ENCODE data around the gene EIF5B. TPM values are rescaled to one million over a fixed set of nuclear protein-coding genes. Genes with fewer than 3 reads are reported as not detected.
"Not testable (repeated sequence)": the region's sequence is repeated elsewhere in the genome, so short reads cannot be mapped to it uniquely, and the experiment has no call there.

The EIF5B gene
- total RNA-seq, 2 experiments from 2014 or later: 40.3 to 40.9 TPM

DNA sequence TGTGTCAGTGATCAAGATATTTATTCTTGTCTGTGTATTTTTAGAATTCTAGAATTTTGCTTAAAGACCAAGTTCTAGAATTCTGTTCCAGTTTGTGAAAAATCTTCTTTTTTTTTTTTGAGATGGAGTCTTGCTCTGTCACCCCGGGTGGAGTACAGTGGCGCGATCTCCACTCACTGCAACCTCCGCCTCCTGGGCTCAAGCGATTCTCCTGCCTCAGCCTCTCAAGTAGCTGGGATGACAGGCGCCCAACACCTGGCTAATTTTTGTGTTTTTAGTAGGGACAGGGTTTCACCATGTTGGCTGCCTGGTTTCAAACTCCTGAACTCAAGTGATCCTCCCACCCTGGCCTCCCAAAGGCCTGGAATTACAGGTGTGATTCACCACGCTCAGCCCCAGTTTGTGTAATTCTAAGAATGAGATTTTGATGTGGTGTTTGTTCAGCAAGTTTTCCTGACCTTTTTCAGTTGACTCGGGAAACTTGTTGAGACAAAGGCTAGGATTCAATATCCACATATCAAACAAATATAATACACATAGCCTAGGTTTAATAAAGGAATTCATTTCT, 3.6 kb downstream of the EIF5B start:
- H3K4me3 Mint-ChIP-seq: no peak overlapping the region
- H3K4me1 Mint-ChIP-seq: peaks cover 25% of the 10 kb centered on the region
- no peak overlapping the region for H3K27ac Mint-ChIP-seq
- H3K27me3 Mint-ChIP-seq: no peaks in the 10 kb centered on the region
- DNase-seq (no peak), ATAC-seq (ENCODE audit: low read depth) (no peak)
- POLR2A ChIA-PET: no interaction called here
- H3K9me3 Mint-ChIP-seq: no peaks in the 10 kb centered on the region
- peaks cover 1% of the 10 kb centered on the region for H3K36me3 Mint-ChIP-seq

DNA sequence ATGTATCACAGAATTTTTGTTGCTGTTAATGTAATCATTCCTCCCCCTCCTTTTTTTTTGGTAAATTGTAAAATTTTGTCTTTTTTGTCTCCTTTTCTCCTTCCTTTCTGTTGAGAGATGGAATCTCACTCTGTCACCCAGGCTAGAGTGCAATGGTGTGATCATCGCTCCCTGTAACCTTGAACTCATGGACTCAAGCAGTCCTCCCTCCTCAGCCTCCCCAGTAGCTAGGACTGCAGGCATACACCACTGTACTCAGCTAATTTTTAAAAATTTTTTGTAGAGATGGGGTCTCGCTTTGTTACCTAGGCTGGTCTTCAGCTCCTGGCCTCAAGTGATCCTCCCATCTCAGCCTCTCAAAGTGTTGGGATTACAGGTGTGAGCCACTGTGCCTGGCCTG, 5.3 kb downstream of the EIF5B start:
- H3K9me3 Mint-ChIP-seq: no peaks in the 10 kb centered on the region
- no peak for ATAC-seq (ENCODE audit: low read depth)
- H3K4me3 Mint-ChIP-seq: no peak overlapping the region
- H3K27me3 Mint-ChIP-seq: no peaks in the 10 kb centered on the region
- peaks cover 1% of the 10 kb centered on the region for H3K36me3 Mint-ChIP-seq
- no peak for DNase-seq
- POLR2A ChIA-PET: no interaction called here
- peaks cover 29% of the 10 kb centered on the region for H3K4me1 Mint-ChIP-seq
- no peak overlapping the region for H3K27ac Mint-ChIP-seq

DNA sequence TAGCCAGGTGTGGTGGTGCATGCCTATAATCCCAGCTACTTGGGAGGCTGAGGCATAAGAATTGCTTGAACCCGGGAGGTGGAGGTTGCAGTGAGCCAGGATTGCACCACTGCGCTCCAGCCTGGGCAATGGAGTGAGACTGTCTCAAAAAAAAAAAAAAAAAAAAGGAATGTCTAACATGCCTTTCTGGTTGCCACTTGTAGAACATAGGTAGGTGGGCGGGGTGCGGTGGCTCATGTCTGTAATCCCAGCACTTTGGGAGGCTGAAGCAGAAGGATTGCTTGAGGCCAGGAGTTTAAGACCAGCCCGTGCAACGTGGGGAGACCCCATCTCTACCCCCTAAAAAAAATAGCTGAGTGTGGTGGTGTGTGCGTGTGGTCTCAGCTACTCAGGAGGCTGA, 8.3 kb downstream of the EIF5B start:
- ATAC-seq (ENCODE audit: low read depth); POLR2A ChIA-PET; DNase-seq; H3K4me3 Mint-ChIP-seq; H3K27me3 Mint-ChIP-seq; H3K36me3 Mint-ChIP-seq; H3K27ac Mint-ChIP-seq; H3K9me3 Mint-ChIP-seq: not testable (repeated sequence)
- H3K4me1 Mint-ChIP-seq: peaks cover 33% of the 10 kb centered on the region

DNA sequence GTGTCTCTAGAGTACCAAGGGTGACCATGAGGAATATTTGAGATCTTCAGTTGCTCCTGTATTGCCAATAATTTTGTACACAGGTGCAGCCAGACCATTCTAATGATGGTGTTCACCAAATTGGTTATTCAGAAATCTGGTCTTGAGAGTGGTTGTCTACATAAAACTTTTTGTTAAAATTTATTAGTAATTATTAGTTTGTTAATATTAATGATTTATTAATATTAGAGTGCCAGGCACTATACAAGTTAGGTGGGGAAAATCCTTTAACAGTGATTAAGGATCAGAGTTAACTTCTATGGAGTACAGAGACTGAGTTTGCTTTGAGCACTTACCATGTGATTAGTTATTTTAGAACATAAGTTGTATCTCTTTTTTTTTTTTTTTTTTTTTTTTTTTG, 9.0 kb downstream of the EIF5B start:
- POLR2A ChIA-PET: interaction anchor here (0.6 kb wide), 1 partner anchor 10 kb away, joined by 4 read pairs; the partner anchor contains the start of gene TXNDC9
- Mint-ChIP-seq H3K36me3 (peaks cover 1% of the 10 kb centered on the region), H3K4me1 (peaks cover 34% of the 10 kb centered on the region), H3K27ac (no peak overlapping the region), H3K4me3 (no peak overlapping the region), H3K27me3 (no peaks in the 10 kb centered on the region), H3K9me3 (no peaks in the 10 kb centered on the region)
- ATAC-seq (ENCODE audit: low read depth) (no peak), DNase-seq (no peak)

DNA sequence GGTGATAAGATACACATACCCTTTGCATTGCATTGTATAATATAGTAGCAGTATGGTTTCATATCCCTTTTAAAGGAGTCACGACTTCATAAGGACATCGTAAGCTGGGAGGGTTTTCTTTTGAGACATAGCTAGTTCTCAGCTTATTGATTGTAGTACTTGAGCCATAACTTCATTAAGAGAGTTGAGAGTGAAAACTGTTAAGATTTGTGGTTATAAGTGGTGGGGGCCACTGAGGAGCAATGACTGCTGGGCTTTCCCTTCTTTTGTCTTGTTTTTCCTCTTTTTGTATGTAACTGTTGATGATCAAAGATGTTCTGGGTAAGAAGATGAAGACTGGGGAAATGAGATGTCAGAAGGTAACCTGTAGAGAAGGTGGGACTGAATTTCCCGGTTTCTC, 11.0 kb downstream of the EIF5B start:
- H3K27me3 Mint-ChIP-seq: no peaks in the 10 kb centered on the region
- peak; percentile 14 for ATAC-seq (ENCODE audit: low read depth)
- DNase-seq: no peak
- H3K27ac Mint-ChIP-seq: no peak overlapping the region
- H3K4me1 Mint-ChIP-seq: peaks cover 30% of the 10 kb centered on the region
- no peaks in the 10 kb centered on the region for H3K9me3 Mint-ChIP-seq
- POLR2A ChIA-PET: no interaction called here
- H3K36me3 Mint-ChIP-seq: peaks cover 5% of the 10 kb centered on the region
- no peak overlapping the region for H3K4me3 Mint-ChIP-seq

DNA sequence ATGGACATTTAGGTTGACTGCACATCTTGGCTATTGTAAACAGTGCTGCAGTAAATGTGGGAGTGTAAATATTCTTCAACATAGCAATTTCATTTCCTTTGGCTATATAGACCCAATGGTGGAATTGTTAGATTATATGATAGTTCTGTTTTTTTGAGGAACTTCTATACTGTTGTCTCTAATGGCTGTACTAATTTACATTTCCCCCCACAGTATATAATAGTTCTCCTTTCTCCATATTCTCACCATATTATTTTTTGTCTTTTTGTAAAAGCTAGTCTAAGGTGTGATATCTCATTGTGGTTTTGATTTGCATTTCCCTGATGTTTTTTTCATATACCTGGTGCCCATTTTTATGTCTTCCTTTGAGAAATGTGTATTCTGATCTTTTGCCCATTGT, 13.0 kb downstream of the EIF5B start:
- ATAC-seq (ENCODE audit: low read depth) (no peak), DNase-seq (no peak)
- H3K9me3 Mint-ChIP-seq: no peaks in the 10 kb centered on the region
- no peaks in the 10 kb centered on the region for H3K27me3 Mint-ChIP-seq
- POLR2A ChIA-PET: no interaction called here
- no peak overlapping the region for H3K27ac Mint-ChIP-seq
- peaks cover 9% of the 10 kb centered on the region for H3K36me3 Mint-ChIP-seq
- no peak overlapping the region for H3K4me3 Mint-ChIP-seq
- H3K4me1 Mint-ChIP-seq: peaks cover 31% of the 10 kb centered on the region

DNA sequence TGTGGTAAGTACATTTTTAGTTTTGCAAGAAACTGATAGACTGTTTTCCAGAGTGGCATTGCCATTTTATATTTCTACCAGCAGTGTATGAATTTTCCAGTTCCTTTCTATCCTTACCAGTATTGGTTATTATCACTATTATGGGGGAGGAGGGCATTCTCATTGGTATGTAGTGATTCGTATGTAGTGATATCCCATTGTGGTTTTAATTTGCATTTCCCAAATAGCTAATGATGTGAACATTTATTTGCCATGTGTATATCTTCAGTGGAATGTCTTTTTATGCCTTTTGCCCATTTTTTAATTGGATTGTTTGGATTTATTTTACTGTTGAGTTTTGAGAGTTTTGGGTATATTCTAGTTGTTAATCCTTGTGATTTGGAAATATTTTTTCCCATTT, 16.9 kb downstream of the EIF5B start:
- H3K9me3 Mint-ChIP-seq: no peaks in the 10 kb centered on the region
- no peak overlapping the region for H3K4me3 Mint-ChIP-seq
- POLR2A ChIA-PET: no interaction called here
- H3K27me3 Mint-ChIP-seq: no peaks in the 10 kb centered on the region
- peaks cover 9% of the 10 kb centered on the region for H3K36me3 Mint-ChIP-seq
- ATAC-seq (ENCODE audit: low read depth): no peak
- no peak for DNase-seq
- no peak overlapping the region for H3K27ac Mint-ChIP-seq
- H3K4me1 Mint-ChIP-seq: peaks cover 28% of the 10 kb centered on the region

DNA sequence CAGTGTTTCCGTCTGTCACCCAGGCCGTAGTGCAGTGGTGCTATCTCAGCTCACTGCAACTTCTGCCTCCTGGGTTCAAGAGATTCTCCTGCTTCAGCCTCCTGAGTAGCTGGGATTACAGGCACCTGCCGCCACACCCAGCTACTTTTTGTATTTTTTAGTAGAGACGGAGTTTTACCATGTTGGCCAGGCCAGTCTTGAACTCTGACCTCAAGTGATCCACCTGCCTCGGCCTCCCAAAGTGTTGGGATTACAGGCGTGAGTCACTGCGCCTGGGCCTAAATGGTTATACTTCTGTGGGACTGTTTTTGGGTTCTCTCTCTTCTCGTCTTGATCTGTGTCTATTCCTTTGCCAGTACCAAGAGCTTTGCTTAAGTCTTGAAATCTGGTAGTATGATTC, 17.6 kb downstream of the EIF5B start:
- peaks cover 26% of the 10 kb centered on the region for H3K4me1 Mint-ChIP-seq
- H3K27me3 Mint-ChIP-seq; H3K27ac Mint-ChIP-seq; POLR2A ChIA-PET; ATAC-seq (ENCODE audit: low read depth); DNase-seq; H3K9me3 Mint-ChIP-seq; H3K36me3 Mint-ChIP-seq; H3K4me3 Mint-ChIP-seq: not testable (repeated sequence)

DNA sequence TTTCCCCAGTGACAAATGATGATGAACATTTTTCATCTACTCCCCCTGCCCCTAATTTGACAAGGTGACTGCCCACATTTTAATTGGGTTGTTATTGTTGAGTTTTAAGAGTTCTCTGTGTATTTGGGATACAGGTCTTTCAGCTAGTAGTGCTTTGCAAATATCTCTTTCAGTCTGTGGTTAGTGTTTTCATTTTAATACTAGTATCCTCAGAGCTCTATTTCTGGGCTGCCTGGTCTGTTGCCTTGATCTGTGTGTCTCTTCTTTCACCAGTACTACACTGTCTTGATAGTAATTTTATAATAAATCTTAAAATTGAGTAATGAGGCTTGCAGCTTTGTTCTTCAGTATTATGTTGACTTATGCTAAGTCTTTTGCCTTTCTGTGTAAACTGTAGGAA, 19.7 kb downstream of the EIF5B start:
- POLR2A ChIA-PET: interaction anchor here (0.9 kb wide), 1 partner anchor 26 kb away, joined by 3 read pairs; no protein-coding TSS in a partner anchor
- Mint-ChIP-seq H3K27ac (no peak overlapping the region), H3K4me3 (no peak overlapping the region), H3K9me3 (no peaks in the 10 kb centered on the region), H3K4me1 (peaks cover 27% of the 10 kb centered on the region), H3K27me3 (no peaks in the 10 kb centered on the region), H3K36me3 (peaks cover 17% of the 10 kb centered on the region)
- no peak for DNase-seq
- no peak for ATAC-seq (ENCODE audit: low read depth)

DNA sequence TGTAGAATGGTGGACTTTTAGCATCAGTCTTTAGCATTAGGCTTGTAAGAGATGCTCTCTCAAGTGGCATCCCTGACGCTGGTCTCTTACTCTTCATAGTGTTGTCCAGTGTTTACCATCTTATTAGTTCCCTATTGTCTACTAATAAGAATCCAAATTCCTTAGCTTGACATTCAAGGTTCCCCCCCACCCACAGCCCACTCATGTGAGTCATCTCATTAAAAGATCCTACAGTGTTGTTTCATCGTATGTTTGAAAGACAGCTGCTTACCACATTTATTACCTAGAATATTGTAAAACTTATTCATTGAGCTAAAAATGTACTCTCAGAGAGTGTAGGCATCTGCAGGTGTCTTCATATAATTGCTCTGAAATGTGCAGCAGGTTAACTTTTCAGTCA, 28.5 kb downstream of the EIF5B start:
- no peaks in the 10 kb centered on the region for H3K27me3 Mint-ChIP-seq

DNA sequence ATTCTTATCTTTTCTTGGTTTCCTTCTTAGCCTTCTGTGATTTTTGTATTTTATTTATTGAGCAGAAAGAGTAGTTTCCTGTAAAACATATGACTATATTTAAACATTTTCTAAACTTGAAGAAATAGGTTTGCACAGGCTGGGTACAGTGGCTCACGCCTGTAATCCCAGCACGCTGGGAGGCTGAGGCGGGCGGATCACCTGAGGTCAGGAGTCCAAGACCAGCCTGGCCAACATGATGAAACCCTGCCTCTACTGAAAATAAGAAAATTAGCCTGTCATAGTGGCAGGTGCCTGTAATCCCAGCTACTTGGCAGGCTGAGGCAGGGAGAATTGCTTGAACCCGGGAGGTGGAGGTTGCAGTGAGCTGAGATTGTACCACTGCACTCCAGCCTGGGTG, 31.7 kb downstream of the EIF5B start:
- ATAC-seq (ENCODE audit: low read depth); H3K9me3 Mint-ChIP-seq; H3K27me3 Mint-ChIP-seq; H3K27ac Mint-ChIP-seq; POLR2A ChIA-PET; H3K4me1 Mint-ChIP-seq; DNase-seq; H3K4me3 Mint-ChIP-seq: not testable (repeated sequence)
- peaks cover 44% of the 10 kb centered on the region for H3K36me3 Mint-ChIP-seq

More for the DNA sequence above, 28.5 kb downstream of the EIF5B start:
- Mint-ChIP-seq H3K27ac (no peak overlapping the region), H3K9me3 (no peaks in the 10 kb centered on the region), H3K36me3 (peaks cover 31% of the 10 kb centered on the region), H3K4me1 (peaks cover 5% of the 10 kb centered on the region), H3K4me3 (no peak overlapping the region)
- POLR2A ChIA-PET: interaction anchor here (1.0 kb wide), 1 partner anchor 29 kb away, joined by 4 read pairs; the partner anchor contains the start of genes EIF5B and TXNDC9
- ATAC-seq (ENCODE audit: low read depth): no peak
- DNase-seq: no peak

DNA sequence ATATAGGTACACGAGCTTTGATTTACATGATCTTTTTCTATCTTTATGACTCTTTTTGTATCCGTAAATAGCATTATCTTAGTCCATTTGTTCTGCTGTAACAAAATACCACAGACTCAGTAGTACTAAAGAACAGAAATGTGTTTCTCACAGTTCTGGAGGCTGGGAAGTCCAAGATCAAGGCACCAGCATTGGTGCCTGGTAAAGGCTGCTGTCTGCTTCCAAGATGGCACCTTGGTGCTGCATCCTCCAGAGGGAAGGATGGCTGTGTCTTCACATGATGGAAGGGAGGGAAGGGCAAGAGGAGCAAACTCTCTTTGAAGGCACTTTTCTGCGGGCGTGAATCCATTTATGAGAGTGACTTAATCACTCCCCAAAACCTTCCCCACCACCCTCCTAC, 36.0 kb downstream of the EIF5B start:
- H3K4me1 Mint-ChIP-seq: peaks cover 8% of the 10 kb centered on the region
- H3K27ac Mint-ChIP-seq: no peak overlapping the region
- peaks cover 5% of the 10 kb centered on the region for H3K9me3 Mint-ChIP-seq
- peaks cover 56% of the 10 kb centered on the region for H3K36me3 Mint-ChIP-seq
- H3K27me3 Mint-ChIP-seq: no peaks in the 10 kb centered on the region
- POLR2A ChIA-PET: interaction anchor here (1.2 kb wide), 1 partner anchor 37 kb away, joined by 3 read pairs; the partner anchor contains the start of gene TXNDC9
- ATAC-seq (ENCODE audit: low read depth) (no peak), DNase-seq (no peak)
- H3K4me3 Mint-ChIP-seq: no peak overlapping the region

DNA sequence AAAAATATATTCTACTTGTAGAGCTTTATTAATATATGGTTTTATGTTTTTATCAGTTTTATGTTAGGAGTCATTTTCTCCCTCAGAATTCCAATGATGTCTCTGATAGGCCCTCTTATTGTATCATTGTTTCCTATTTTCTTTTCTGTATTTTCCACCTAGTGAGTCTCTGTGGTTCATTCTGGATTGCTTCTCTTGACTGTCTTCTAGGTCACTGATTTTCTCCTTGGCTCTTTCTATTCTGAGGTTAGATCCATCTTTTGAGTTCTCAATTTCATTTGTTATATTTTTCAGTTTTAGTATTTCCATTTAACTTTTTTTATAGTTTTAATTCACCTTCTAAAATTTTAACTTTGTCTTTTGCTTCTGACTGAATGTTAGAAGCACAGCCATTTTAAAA, 37.6 kb downstream of the EIF5B start:
- no peak for ATAC-seq (ENCODE audit: low read depth)
- peaks cover 5% of the 10 kb centered on the region for H3K9me3 Mint-ChIP-seq
- no peak for DNase-seq
- peaks cover 8% of the 10 kb centered on the region for H3K4me1 Mint-ChIP-seq
- no peaks in the 10 kb centered on the region for H3K27me3 Mint-ChIP-seq
- H3K27ac Mint-ChIP-seq: no peak overlapping the region
- H3K4me3 Mint-ChIP-seq: no peak overlapping the region
- POLR2A ChIA-PET: interaction anchor here (1.0 kb wide), 1 partner anchor 38 kb away, joined by 3 read pairs; the partner anchor contains the start of genes EIF5B and TXNDC9
- peaks cover 56% of the 10 kb centered on the region for H3K36me3 Mint-ChIP-seq

DNA sequence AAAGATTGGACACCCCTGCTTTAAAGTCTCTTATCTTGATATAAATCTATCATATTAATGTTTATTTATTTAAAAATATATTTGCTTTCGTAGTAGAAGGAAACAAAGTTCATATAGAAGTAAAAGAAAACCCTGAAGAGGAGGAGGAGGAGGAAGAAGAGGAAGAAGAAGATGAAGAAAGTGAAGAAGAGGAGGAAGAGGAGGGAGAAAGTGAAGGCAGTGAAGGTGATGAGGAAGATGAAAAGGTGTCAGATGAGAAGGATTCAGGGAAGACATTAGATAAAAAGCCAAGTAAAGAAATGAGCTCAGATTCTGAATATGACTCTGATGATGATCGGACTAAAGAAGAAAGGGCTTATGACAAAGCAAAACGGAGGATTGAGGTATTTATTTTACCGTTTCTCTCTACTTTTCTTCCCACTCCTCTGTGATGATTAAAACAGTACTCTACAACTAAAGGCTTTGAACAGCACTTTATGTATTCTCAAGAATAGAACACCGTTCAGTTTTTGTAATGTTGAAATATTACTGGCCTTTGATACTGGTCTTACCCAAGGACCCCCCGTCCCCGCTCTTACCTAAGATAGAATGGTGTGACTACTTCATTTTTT, 39.2 kb downstream of the EIF5B start:
- peaks cover 11% of the 10 kb centered on the region for H3K4me1 Mint-ChIP-seq
- peaks cover 64% of the 10 kb centered on the region for H3K36me3 Mint-ChIP-seq
- peaks cover 5% of the 10 kb centered on the region for H3K9me3 Mint-ChIP-seq
- POLR2A ChIA-PET: no interaction called here
- ATAC-seq (ENCODE audit: low read depth) (no peak), DNase-seq (no peak)
- H3K27ac Mint-ChIP-seq: no peak overlapping the region
- H3K4me3 Mint-ChIP-seq: no peak overlapping the region
- H3K27me3 Mint-ChIP-seq: no peaks in the 10 kb centered on the region
